OCI-LY7 (cell line): ENCODE data around the gene POLE4. TPM values are rescaled to one million over a fixed set of nuclear protein-coding genes. Genes with fewer than 3 reads are reported as not detected.

Source experiments
- BruUV-seq: library from RNA; stranded (reverse); fragments of 400-500 nt; replicated peaks from 2 replicates; lab custom pipeline; 2021; lab: Mats Ljungman, UMichigan
- CTCF ChIA-PET: fragments of 300-600 bp; sonication (Branson Sonifier 250); formaldehyde crosslinking; loops from one replicate; lab custom pipeline; 2022; ENCODE audit warnings: antibody characterized with exemption; ENCODE audit not compliant: unreplicated experiment; lab: Charles Lee
- POLR2A ChIA-PET: fragments of 300-600 bp; sonication (Branson Sonifier 250); formaldehyde crosslinking; loops from one replicate; lab custom pipeline; 2022; ENCODE audit warnings: antibody characterized with exemption; lab: Charles Lee
- DNase-seq: peaks from one replicate; pipeline ENCODE4 v3.0.0-alpha.2; 2015; ENCODE audit warnings: low spot score
- H2AFZ ChIP-seq: fragments of 200-600 bp; sonication (generic), shearing (Covaris generic); 2 replicates; pipeline ENCODE4 v1.6.1; 2014; ENCODE audit warnings: mild to moderate bottlenecking, antibody characterized with exemption, low read length, moderate library complexity
- H3K27ac ChIP-seq: fragments of 200-600 bp; sonication (generic); 2 replicates; pipeline ENCODE4 v1.5.1; 2014; ENCODE audit warnings: mixed run types, low read depth, mild to moderate bottlenecking, moderate library complexity, low read length, inconsistent platforms; ENCODE audit not compliant: poor library complexity, severe bottlenecking
- H3K36me3 ChIP-seq: fragments of 200-600 bp; sonication (generic); 2 replicates; pipeline ENCODE4 v1.6.1; 2014; ENCODE audit warnings: mild to moderate bottlenecking, antibody characterized with exemption, low read length, moderate library complexity, mixed read lengths; ENCODE audit not compliant: insufficient read depth
- H3K4me1 ChIP-seq: fragments of 200-600 bp; sonication (generic); 2 replicates; pipeline ENCODE4 v1.5.1; 2014; ENCODE audit warnings: mild to moderate bottlenecking, low read length; ENCODE audit not compliant: insufficient read depth, poor library complexity, severe bottlenecking
- H3K4me2 ChIP-seq: fragments of 200-600 bp; sonication (generic); 2 replicates; pipeline ENCODE4 v1.6.1; 2014; ENCODE audit warnings: mild to moderate bottlenecking, low read length
- H3K4me3 ChIP-seq: fragments of 200-600 bp; sonication (generic); 2 replicates; pipeline ENCODE4 v1.5.1; 2014; ENCODE audit warnings: mild to moderate bottlenecking, low read depth, low read length; ENCODE audit not compliant: poor library complexity, severe bottlenecking
- H3K79me2 ChIP-seq: fragments of 200-600 bp; sonication (generic); 2 replicates; pipeline ENCODE4 v1.6.1; 2016; ENCODE audit warnings: low read depth, mild to moderate bottlenecking, low read length, moderate library complexity, mixed read lengths; ENCODE audit not compliant: insufficient read depth
- H3K9me2 ChIP-seq: fragments of 200-600 bp; sonication (generic); 2 replicates; pipeline ENCODE4 v1.6.1; 2016; ENCODE audit warnings: mild to moderate bottlenecking, low read length, mixed read lengths; ENCODE audit not compliant: insufficient read depth
- H3K9me3 ChIP-seq: fragments of 200-600 bp; sonication (generic); 2 replicates; pipeline ENCODE4 v1.6.1; 2014; ENCODE audit warnings: mild to moderate bottlenecking, mixed run types, low read length, mixed read lengths
- H4K20me1 ChIP-seq: fragments of 200-600 bp; sonication (generic); 2 replicates; pipeline ENCODE4 v1.6.1; 2014; ENCODE audit warnings: mild to moderate bottlenecking, antibody characterized with exemption, low read length, moderate library complexity, mixed read lengths; ENCODE audit not compliant: insufficient read depth
- EZH2phosphoT487 ChIP-seq: fragments of 200-600 bp; sonication (generic); IDR thresholded peaks from 2 replicates; pipeline ENCODE4 v1.6.1; 2018; ENCODE audit warnings: low read depth, borderline replicate concordance, mild to moderate bottlenecking, mixed run types, antibody characterized with exemption, low read length, moderate library complexity, mixed read lengths
- intact Hi-C: fragments of 100-400 bp; cut with micrococcal nuclease; formaldehyde crosslinking; loops from one replicate; pipeline ENCODE4 v1.10.0; 2022; ENCODE audit not compliant: unreplicated experiment
- total RNA-seq, 2 experiments: library from RNA; depleted of rRNA in 1 of 2; stranded (reverse); fragments of >200 nt in 1 of 2; shearing (Covaris generic) in 1 of 2; gene quantifications; 2 replicates each; pipeline ENCODE4 v1.2.3, GENCODE V29; 2014 to 2022
- TF ChIP-seq, protein P1 (sequence below): fragments of 200-600 bp; sonication (generic); conservative IDR thresholded peaks from 2 replicates; pipeline ENCODE4 v1.5.1; 2014; ENCODE audit warnings: mild to moderate bottlenecking, antibody characterized with exemption, low read length, moderate library complexity, mixed read lengths

POLE4 gene
- total RNA-seq, 2 experiments from 2014 or later: 31.7 to 52.3 TPM

DNA sequence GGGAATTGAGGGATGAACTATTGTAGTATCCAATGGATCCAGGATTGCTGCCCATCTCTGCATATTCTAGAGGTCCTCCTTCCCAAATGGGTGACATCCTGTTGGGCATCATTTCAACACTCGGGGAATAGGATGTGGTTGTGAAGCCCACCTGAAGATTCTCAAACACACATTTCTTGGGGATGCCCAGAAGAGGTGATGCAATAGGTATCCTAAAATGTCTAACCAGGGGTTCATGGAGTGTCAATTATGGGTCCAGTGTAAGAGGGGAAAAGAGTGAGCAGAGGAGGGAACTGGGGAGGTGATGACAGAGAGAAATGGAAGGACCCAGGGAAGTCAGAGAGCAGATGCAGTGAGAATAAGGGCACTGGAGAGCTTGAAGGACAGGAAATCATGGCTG, 52.1 kb downstream of the POLE4 start:
- CTCF ChIA-PET: no interaction called here
- H3K79me2 ChIP-seq: no peaks in the 10 kb centered on the region
- TF ChIP-seq, protein P1, sequence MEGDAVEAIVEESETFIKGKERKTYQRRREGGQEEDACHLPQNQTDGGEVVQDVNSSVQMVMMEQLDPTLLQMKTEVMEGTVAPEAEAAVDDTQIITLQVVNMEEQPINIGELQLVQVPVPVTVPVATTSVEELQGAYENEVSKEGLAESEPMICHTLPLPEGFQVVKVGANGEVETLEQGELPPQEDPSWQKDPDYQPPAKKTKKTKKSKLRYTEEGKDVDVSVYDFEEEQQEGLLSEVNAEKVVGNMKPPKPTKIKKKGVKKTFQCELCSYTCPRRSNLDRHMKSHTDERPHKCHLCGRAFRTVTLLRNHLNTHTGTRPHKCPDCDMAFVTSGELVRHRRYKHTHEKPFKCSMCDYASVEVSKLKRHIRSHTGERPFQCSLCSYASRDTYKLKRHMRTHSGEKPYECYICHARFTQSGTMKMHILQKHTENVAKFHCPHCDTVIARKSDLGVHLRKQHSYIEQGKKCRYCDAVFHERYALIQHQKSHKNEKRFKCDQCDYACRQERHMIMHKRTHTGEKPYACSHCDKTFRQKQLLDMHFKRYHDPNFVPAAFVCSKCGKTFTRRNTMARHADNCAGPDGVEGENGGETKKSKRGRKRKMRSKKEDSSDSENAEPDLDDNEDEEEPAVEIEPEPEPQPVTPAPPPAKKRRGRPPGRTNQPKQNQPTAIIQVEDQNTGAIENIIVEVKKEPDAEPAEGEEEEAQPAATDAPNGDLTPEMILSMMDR: no peak
- no peak for TF ChIP-seq EZH2phosphoT487
- H3K27ac ChIP-seq: no peak overlapping the region
- no TSS peak for BruUV-seq
- intact Hi-C loops: no loop called here
- no peak overlapping the region for H2AFZ ChIP-seq
- no peak overlapping the region for H3K4me2 ChIP-seq
- peaks cover 14% of the 10 kb centered on the region for H3K4me1 ChIP-seq
- no peaks in the 10 kb centered on the region for H3K36me3 ChIP-seq
- no peak overlapping the region for H3K4me3 ChIP-seq
- POLR2A ChIA-PET: interaction anchor here (1.7 kb wide), 1 partner anchor 9 kb away, joined by 3 read pairs; no protein-coding TSS in a partner anchor
- peaks cover 10% of the 10 kb centered on the region; the same call in 1 of the 2 replicates for H3K9me3 ChIP-seq
- no peaks in the 10 kb centered on the region for H3K9me2 ChIP-seq
- no peak for DNase-seq
- no peaks in the 10 kb centered on the region for H4K20me1 ChIP-seq

DNA sequence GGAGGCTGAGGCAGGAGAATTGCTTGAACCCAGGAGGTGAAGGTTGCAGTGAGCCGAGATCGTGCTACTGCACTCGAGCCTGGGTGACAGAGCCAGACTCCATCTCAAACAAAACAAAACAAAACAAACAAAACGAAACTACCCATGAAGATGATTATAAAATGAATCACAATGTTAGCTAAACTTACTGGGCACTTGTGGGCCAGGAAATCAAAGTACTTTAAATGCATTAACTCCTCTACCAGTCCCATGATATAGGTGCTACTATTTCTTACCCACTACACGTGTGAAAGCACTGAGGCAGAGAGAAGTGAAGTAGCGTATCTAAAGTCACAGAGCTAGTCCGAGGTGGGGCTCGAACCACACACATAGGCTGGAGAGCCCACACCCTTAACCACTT, 53.6 kb downstream of the POLE4 start:
- peak; percentile 37 for DNase-seq
- H3K79me2 ChIP-seq: no peaks in the 10 kb centered on the region
- H3K9me2 ChIP-seq: no peaks in the 10 kb centered on the region
- no peaks in the 10 kb centered on the region for H3K36me3 ChIP-seq
- H4K20me1 ChIP-seq: no peaks in the 10 kb centered on the region
- peaks cover 14% of the 10 kb centered on the region for H3K4me1 ChIP-seq
- no TSS peak for BruUV-seq
- H3K9me3 ChIP-seq: peaks cover 10% of the 10 kb centered on the region; the same call in 1 of the 2 replicates
- H3K27ac ChIP-seq: no peak overlapping the region
- intact Hi-C loops: no loop called here
- CTCF ChIA-PET: no interaction called here
- H3K4me2 ChIP-seq: peak overlapping the region; percentile 56
- H3K4me3 ChIP-seq: peak overlapping the region; percentile 32
- POLR2A ChIA-PET: interaction anchor here (0.5 to 1.1 kb wide), 3 partner anchors 10 to 416 kb away, joined by 3 read pairs; no protein-coding TSS in a partner anchor
- peak overlapping the region; percentile 70 for H2AFZ ChIP-seq
- TF ChIP-seq, protein P1: no peak
- no peak for TF ChIP-seq EZH2phosphoT487

DNA sequence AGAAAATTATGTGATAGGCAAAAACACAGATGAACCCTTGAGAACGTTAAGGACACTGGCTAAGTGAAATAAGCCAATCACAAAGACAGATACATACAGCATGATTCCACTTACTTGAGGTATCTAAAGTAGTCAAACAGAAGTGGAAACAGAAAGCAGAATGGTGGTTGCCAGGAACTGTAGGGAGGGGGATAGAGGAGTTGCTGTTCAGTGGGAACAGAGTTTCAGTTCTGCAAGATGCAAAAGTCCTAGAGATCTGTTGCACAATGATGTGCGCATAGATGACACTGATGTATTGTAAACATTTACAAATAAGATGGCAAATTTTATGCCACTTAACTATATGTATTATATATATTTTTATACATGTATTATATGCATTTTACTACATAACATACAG, 59.7 kb downstream of the POLE4 start:
- no peaks in the 10 kb centered on the region for H3K36me3 ChIP-seq
- TF ChIP-seq EZH2phosphoT487: no peak
- TF ChIP-seq, protein P1: no peak
- ChIA-PET CTCF (no interaction called here), POLR2A (no interaction called here)
- H4K20me1 ChIP-seq: no peaks in the 10 kb centered on the region
- no peak for DNase-seq
- H3K4me3 ChIP-seq: no peak overlapping the region
- H3K9me3 ChIP-seq: peaks cover 10% of the 10 kb centered on the region; the same call in 1 of the 2 replicates
- H2AFZ ChIP-seq: no peak overlapping the region
- no peaks in the 10 kb centered on the region for H3K9me2 ChIP-seq
- no peaks in the 10 kb centered on the region for H3K4me1 ChIP-seq
- intact Hi-C loops: no loop called here
- no peak overlapping the region for H3K4me2 ChIP-seq
- H3K27ac ChIP-seq: no peak overlapping the region
- H3K79me2 ChIP-seq: no peaks in the 10 kb centered on the region
- BruUV-seq: no TSS peak
